ENCODE results near the gene PAIP2B.
"Not testable (repeated sequence)": the region's sequence is repeated elsewhere in the genome, so short reads cannot be mapped to it uniquely, and the experiment has no call there.

PAIP2B gene

DNA sequence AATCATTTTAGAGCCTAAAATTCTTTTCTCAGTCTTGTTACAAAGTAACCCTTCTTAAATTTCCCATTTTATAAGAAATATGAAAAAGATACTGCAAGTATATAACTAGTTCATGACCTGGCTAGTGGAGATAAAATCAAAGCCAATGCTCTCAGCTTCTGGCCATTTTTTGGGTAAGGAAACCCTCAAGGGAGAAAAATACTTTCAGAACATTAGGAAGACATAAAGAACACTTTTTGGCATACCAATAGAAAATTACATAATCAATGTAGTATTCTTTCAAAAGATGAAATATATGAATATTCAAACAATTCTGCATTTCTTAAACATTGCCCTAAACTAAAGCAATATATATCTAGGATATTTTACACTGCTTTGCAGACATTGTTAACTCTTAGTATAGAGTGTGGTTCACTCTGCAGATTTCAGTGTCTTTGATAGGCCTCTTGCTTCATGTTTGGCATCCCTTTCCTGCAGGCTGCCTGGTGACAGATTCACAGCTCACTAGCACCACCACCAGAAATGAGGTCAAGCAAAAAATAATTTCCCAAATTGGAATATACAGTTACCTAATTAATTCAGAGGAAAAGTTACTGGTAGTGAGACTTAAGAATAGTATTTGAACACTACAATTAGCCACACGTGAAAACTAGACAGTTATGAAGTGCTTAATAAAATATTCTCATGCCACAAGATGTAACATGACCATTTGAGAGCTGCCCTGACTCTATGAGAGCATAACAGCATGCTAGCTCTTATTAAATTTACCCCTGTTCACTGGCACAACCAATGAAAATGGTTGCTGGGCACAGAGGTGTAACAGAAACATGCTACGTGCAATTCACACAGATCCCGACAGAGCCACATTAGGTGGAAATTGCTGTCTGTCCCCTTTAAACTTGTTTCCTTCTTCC, 36.0 kb downstream of the PAIP2B start:
- TF ChIP-seq EZH2 (IDR thresholded peaks at IDR 0.05; ENCODE audit: borderline replicate concordance, low read depth, low read length, severe bottlenecking): no peak
- TF ChIP-seq, protein P1, sequence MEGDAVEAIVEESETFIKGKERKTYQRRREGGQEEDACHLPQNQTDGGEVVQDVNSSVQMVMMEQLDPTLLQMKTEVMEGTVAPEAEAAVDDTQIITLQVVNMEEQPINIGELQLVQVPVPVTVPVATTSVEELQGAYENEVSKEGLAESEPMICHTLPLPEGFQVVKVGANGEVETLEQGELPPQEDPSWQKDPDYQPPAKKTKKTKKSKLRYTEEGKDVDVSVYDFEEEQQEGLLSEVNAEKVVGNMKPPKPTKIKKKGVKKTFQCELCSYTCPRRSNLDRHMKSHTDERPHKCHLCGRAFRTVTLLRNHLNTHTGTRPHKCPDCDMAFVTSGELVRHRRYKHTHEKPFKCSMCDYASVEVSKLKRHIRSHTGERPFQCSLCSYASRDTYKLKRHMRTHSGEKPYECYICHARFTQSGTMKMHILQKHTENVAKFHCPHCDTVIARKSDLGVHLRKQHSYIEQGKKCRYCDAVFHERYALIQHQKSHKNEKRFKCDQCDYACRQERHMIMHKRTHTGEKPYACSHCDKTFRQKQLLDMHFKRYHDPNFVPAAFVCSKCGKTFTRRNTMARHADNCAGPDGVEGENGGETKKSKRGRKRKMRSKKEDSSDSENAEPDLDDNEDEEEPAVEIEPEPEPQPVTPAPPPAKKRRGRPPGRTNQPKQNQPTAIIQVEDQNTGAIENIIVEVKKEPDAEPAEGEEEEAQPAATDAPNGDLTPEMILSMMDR (IDR thresholded peaks at IDR 0.05; ENCODE audit: borderline replicate concordance, extremely low read depth, low read length, poor library complexity, severe bottlenecking): peak; percentile 34
- no peak for ATAC-seq (ENCODE audit: insufficient read depth, low read depth)
- peaks cover 16% of the 10 kb centered on the region for H3K27me3 ChIP-seq (ENCODE audit: insufficient read depth, low read length, poor library complexity)
- no peak overlapping the region for H3K4me2 ChIP-seq (ENCODE audit: insufficient read depth, low read length)
- H3K79me2 ChIP-seq (ENCODE audit: insufficient read depth, low read length): no peaks in the 10 kb centered on the region
- no peaks in the 10 kb centered on the region for H4K20me1 ChIP-seq (ENCODE audit: insufficient read depth, low read length)
- no peaks in the 10 kb centered on the region for H3K4me1 ChIP-seq (ENCODE audit: insufficient read depth, low read length)
- H3K4me3 ChIP-seq (ENCODE audit: low read depth in 1 of 2, low read length in 2 of 2): no peak overlapping the region
- H3K9me3 ChIP-seq (ENCODE audit: insufficient read depth, low read length, severe bottlenecking): no peaks in the 10 kb centered on the region
- H2AFZ ChIP-seq (ENCODE audit: low read depth, low read length): no peak overlapping the region
- no peak overlapping the region for H3K27ac ChIP-seq (ENCODE audit: low read length)
- DNase-seq: no peak
- H3K36me3 ChIP-seq (ENCODE audit: insufficient read depth, low read length): no peaks in the 10 kb centered on the region
- H3K9ac ChIP-seq (ENCODE audit: low read depth, low read length): no peak overlapping the region

DNA sequence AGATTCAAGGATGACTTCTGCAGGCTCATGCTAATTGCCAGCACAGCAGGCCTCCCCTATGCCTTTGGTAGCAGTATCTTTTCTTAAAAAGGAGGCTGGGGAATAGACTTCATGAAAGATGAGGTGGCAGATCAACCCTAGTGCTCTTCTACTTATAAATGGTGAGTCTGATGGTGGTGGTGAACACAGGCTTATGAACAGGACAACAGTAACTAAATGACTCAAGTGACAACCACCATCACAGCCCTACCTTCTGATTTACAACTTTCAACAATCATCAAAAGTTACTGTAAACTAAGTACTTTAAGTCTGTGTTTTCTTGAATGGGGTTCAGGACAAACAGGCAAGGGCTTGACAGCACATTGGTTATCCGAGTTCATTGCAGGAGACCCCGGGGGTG, 39.3 kb downstream of the PAIP2B start:
- no peaks in the 10 kb centered on the region for H3K9me3 ChIP-seq (ENCODE audit: insufficient read depth, low read length, severe bottlenecking)
- DNase-seq (no peak), ATAC-seq (ENCODE audit: insufficient read depth, low read depth) (no peak)
- H3K9ac ChIP-seq (ENCODE audit: low read depth, low read length): no peak overlapping the region
- H2AFZ ChIP-seq (ENCODE audit: low read depth, low read length): no peak overlapping the region
- H3K4me3 ChIP-seq (ENCODE audit: low read depth in 1 of 2, low read length in 2 of 2): no peak overlapping the region
- no peak for TF ChIP-seq EZH2 (IDR thresholded peaks at IDR 0.05; ENCODE audit: borderline replicate concordance, low read depth, low read length, severe bottlenecking)
- TF ChIP-seq, protein P1 (IDR thresholded peaks at IDR 0.05; ENCODE audit: borderline replicate concordance, extremely low read depth, low read length, poor library complexity, severe bottlenecking): no peak
- H3K27me3 ChIP-seq (ENCODE audit: insufficient read depth, low read length, poor library complexity): peaks cover 16% of the 10 kb centered on the region
- H4K20me1 ChIP-seq (ENCODE audit: insufficient read depth, low read length): no peaks in the 10 kb centered on the region
- no peaks in the 10 kb centered on the region for H3K4me1 ChIP-seq (ENCODE audit: insufficient read depth, low read length)
- H3K27ac ChIP-seq (ENCODE audit: low read length): no peak overlapping the region
- H3K79me2 ChIP-seq (ENCODE audit: insufficient read depth, low read length): no peaks in the 10 kb centered on the region
- H3K36me3 ChIP-seq (ENCODE audit: insufficient read depth, low read length): no peaks in the 10 kb centered on the region
- H3K4me2 ChIP-seq (ENCODE audit: insufficient read depth, low read length): no peak overlapping the region

DNA sequence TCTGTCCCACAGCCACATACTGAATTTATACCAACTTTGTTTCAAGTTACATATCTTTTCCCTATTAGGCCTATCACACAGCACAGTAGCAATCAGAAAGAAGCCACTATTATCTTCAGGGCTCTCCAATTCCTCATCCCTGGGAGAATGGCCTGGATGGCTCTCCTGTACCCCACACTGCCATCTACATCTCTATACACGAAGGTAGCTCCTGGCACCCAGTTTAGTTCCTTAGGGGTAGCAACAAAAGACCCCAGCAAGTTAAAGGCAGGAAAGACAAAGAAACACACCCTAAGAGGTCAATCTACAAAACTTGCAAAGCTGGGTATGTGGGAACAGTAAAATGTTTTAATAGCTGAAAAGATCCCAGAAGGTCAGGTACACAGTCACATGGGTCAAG, 39.9 kb downstream of the PAIP2B start:
- DNase-seq (no peak), ATAC-seq (ENCODE audit: insufficient read depth, low read depth) (no peak)
- no peak overlapping the region for H3K4me3 ChIP-seq (ENCODE audit: low read depth in 1 of 2, low read length in 2 of 2)

DNA sequence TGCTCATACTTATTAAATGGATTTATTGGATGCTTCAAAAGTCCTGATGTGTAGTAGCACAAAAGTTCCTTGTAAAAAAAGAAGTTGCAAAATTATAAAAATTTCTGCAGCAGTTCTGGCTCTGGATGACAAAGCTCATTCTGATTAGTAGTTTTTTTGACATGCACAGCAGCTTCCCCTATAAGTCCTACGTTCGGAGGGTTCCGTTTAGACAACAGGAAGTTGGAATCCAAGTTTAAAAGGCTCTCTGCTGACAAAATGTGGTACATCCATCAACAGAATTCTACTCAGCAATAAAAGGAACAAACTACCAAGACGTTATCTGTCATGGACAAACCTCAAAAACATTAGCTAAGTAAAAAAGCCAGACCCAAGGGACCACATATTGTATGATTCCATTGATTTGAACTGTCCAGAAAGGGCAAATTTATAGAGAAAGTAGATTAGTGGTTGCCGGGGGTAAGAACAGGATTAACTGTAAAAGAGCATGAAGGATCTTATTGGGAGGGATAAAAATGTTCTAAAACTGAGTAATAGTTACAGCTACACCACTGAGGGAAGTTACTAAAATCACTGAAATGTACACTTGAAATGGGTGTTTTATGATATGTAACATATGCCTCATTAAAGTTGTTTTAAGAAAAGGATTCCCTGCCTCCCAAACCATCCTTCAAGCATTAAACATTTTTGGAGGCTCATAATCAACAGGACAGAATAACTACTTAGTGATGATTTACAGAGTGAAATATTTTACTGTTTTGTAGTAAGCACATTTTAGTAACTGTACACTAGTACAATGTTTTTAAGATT, 43.4 kb downstream of the PAIP2B start:
- not testable (repeated sequence) for H4K20me1 ChIP-seq (ENCODE audit: insufficient read depth, low read length); H3K4me2 ChIP-seq (ENCODE audit: insufficient read depth, low read length); H3K4me3 ChIP-seq (ENCODE audit: low read depth in 1 of 2, low read length in 2 of 2); H3K9ac ChIP-seq (ENCODE audit: low read depth, low read length); DNase-seq; H2AFZ ChIP-seq (ENCODE audit: low read depth, low read length); H3K27me3 ChIP-seq (ENCODE audit: insufficient read depth, low read length, poor library complexity); ATAC-seq (ENCODE audit: insufficient read depth, low read depth); H3K4me1 ChIP-seq (ENCODE audit: insufficient read depth, low read length); H3K27ac ChIP-seq (ENCODE audit: low read length); H3K79me2 ChIP-seq (ENCODE audit: insufficient read depth, low read length); H3K36me3 ChIP-seq (ENCODE audit: insufficient read depth, low read length); H3K9me3 ChIP-seq (ENCODE audit: insufficient read depth, low read length, severe bottlenecking)

More for the DNA sequence above, 39.9 kb downstream of the PAIP2B start:
- no peak overlapping the region for H3K9ac ChIP-seq (ENCODE audit: low read depth, low read length)
- H3K79me2 ChIP-seq (ENCODE audit: insufficient read depth, low read length): no peaks in the 10 kb centered on the region
- TF ChIP-seq EZH2 (IDR thresholded peaks at IDR 0.05; ENCODE audit: borderline replicate concordance, low read depth, low read length, severe bottlenecking): no peak
- TF ChIP-seq, protein P1 (IDR thresholded peaks at IDR 0.05; ENCODE audit: borderline replicate concordance, extremely low read depth, low read length, poor library complexity, severe bottlenecking): no peak
- no peaks in the 10 kb centered on the region for H3K9me3 ChIP-seq (ENCODE audit: insufficient read depth, low read length, severe bottlenecking)
- no peak overlapping the region for H2AFZ ChIP-seq (ENCODE audit: low read depth, low read length)
- H3K36me3 ChIP-seq (ENCODE audit: insufficient read depth, low read length): no peaks in the 10 kb centered on the region
- no peaks in the 10 kb centered on the region for H3K4me1 ChIP-seq (ENCODE audit: insufficient read depth, low read length)
- H3K27me3 ChIP-seq (ENCODE audit: insufficient read depth, low read length, poor library complexity): peaks cover 16% of the 10 kb centered on the region
- no peaks in the 10 kb centered on the region for H4K20me1 ChIP-seq (ENCODE audit: insufficient read depth, low read length)
- H3K27ac ChIP-seq (ENCODE audit: low read length): no peak overlapping the region
- no peak overlapping the region for H3K4me2 ChIP-seq (ENCODE audit: insufficient read depth, low read length)
